CD8-positive, alpha-beta memory T cell (primary cell): ENCODE data around the gene SAT1. TPM values are rescaled to one million over a fixed set of nuclear protein-coding genes. Genes with fewer than 3 reads are reported as not detected.

Source experiments
- CTCF ChIA-PET: fragments of 350-600 bp; sonication (Branson Sonifier 250); formaldehyde crosslinking; loops from one replicate; lab custom pipeline; 2021; ENCODE audit warnings: antibody characterized with exemption; lab: Charles Lee
- POLR2A ChIA-PET: fragments of 350-600 bp; sonication (Branson Sonifier 250); formaldehyde crosslinking; loops from one replicate; lab custom pipeline; 2021; ENCODE audit warnings: antibody characterized with exemption; lab: Charles Lee
- DNase-seq, 5 donors: peaks; one replicate each; pipeline versions ENCODE4 v3.0.0 to v3.0.0-alpha.2; 2020 to 2022; ENCODE audit warnings: mixed read lengths in 1 of 5
- H3K27ac ChIP-seq: one replicate; pipeline ENCODE4 v1.7.0; 2013; ENCODE audit warnings: low read depth, mild to moderate bottlenecking, low read length, moderate library complexity
- H3K27me3 ChIP-seq: 2 replicates; pipeline ENCODE4 v1.7.0; 2013; ENCODE audit warnings: low read length, mild to moderate bottlenecking; ENCODE audit not compliant: insufficient read depth, poor library complexity, severe bottlenecking
- H3K36me3 ChIP-seq: 2 replicates; pipeline ENCODE4 v1.7.0; 2013; ENCODE audit warnings: mild to moderate bottlenecking, low read length, moderate library complexity; ENCODE audit not compliant: insufficient read depth
- H3K4me1 ChIP-seq: 2 replicates; pipeline ENCODE4 v1.7.0; 2013; ENCODE audit warnings: mild to moderate bottlenecking, low read length, moderate library complexity; ENCODE audit not compliant: insufficient read depth
- H3K4me3 ChIP-seq: 2 replicates; pipeline ENCODE4 v1.7.0; 2013; ENCODE audit warnings: mild to moderate bottlenecking, low read length
- H3K9me3 ChIP-seq: 2 replicates; pipeline ENCODE4 v1.7.0; 2013; ENCODE audit warnings: mild to moderate bottlenecking, low read length
- H3K27ac Mint-ChIP-seq, 8 donors: one replicate each; pipeline ENCODE4 v1.8.0; 2020 to 2021; ENCODE audit warnings: mixed read lengths in 8 of 8, mild to moderate bottlenecking in 6 of 8, inconsistent platforms in 3 of 8, moderate library complexity in 3 of 8
- H3K27me3 Mint-ChIP-seq, 2 donors: one replicate each; pipeline ENCODE4 v1.8.0; 2020 to 2021; ENCODE audit warnings: mixed read lengths in 2 of 2, mild to moderate bottlenecking in 1 of 2, moderate library complexity in 1 of 2
- H3K36me3 Mint-ChIP-seq, 3 donors: one replicate each; pipeline ENCODE4 v1.8.0; 2020 to 2021; ENCODE audit warnings: mixed read lengths in 3 of 3, inconsistent platforms in 1 of 3, mild to moderate bottlenecking in 1 of 3
- H3K4me1 Mint-ChIP-seq, 3 donors: one replicate each; pipeline ENCODE4 v1.8.0; 2020 to 2021; ENCODE audit warnings: mixed read lengths in 3 of 3, inconsistent platforms in 1 of 3, mild to moderate bottlenecking in 1 of 3
- H3K4me3 Mint-ChIP-seq, 7 donors: one replicate each; pipeline ENCODE4 v1.8.0; 2020 to 2021; ENCODE audit warnings: mixed read lengths in 7 of 7, mild to moderate bottlenecking in 6 of 7, moderate library complexity in 4 of 7, inconsistent platforms in 2 of 7
- H3K9me3 Mint-ChIP-seq, 5 donors: one replicate each; pipeline ENCODE4 v1.8.0; 2020 to 2022; ENCODE audit warnings: mixed read lengths in 5 of 5, mild to moderate bottlenecking in 3 of 5, moderate library complexity in 2 of 5, inconsistent platforms in 1 of 5
- polyA plus RNA-seq: library from polyadenylated mRNA; unstranded; fragments of 300-500 nt; fragmentation: Illumina TruSeq; gene quantifications from one replicate; pipeline ENCODE4 v1.2.3, GENCODE V29; 2021
- total RNA-seq, 2 experiments: library from RNA; stranded (reverse); gene quantifications; one replicate each; pipeline ENCODE4 v1.2.3, GENCODE V29; 2021

Gene SAT1
- total and polyA plus RNA-seq, 3 experiments from 2014 or later = 40.0 to 113 (median 41.3) TPM

DNA sequence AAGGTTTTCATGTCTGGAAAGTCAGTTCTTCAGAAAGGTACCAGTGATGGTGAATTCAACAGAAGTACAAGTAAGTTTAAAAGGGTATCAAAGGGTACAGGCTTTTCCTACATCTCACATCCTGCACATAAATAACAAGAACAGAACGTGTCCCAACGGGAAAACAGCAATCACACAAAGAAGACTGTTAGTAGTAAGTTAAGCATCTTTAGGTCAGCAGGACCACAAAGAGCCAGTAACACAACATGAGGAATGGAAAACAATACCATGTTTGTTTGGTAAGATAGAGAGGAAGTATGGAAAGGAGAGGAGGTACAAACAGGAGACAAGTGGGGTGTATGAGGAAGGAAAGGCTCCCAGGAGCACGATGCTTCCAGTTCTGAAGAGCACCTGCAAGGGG, 43.2 kb downstream of the SAT1 start:
- Mint-ChIP-seq H3K27me3 (no peaks in the 10 kb centered on the region), H3K27ac (no peak overlapping the region), H3K4me1 (no peaks in the 10 kb centered on the region), H3K4me3 (no peak overlapping the region), H3K36me3 (no peaks in the 10 kb centered on the region), H3K9me3 (no peaks in the 10 kb centered on the region)
- H3K4me1 ChIP-seq = no peaks in the 10 kb centered on the region
- H3K27ac ChIP-seq = no peak overlapping the region
- DNase-seq = no peak
- H3K9me3 ChIP-seq = no peaks in the 10 kb centered on the region
- no peaks in the 10 kb centered on the region for H3K36me3 ChIP-seq
- ChIA-PET POLR2A (no interaction called here), CTCF (no interaction called here)
- H3K27me3 ChIP-seq = no peaks in the 10 kb centered on the region
- no peak overlapping the region for H3K4me3 ChIP-seq

DNA sequence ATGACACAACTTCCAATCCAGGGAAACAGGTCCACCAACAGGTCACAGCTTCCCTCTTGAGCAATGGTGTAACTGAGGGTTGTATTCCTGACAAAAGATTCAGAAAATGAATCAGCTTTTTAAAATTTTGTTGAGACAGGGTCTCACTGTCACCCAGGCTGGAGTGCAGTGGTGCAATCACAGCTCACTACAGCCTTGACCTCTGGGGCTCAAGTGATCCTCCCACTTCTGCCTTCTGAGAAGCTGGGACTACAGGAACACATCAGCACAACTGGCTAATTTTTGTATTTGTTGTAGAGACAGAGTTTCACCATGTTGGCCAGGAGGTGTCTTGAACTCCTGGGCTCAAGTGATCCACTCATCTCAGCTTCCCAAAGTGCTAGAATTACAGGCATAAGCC, 43.7 kb downstream of the SAT1 start:
- DNase-seq = no peak
- H3K4me3 ChIP-seq = no peak overlapping the region
- ChIA-PET CTCF (no interaction called here), POLR2A (no interaction called here)
- H3K27me3 Mint-ChIP-seq = no peaks in the 10 kb centered on the region
- H3K9me3 ChIP-seq = no peaks in the 10 kb centered on the region
- H3K27ac Mint-ChIP-seq = no peak overlapping the region
- H3K4me1 Mint-ChIP-seq = no peaks in the 10 kb centered on the region
- H3K4me1 ChIP-seq = no peaks in the 10 kb centered on the region
- H3K4me3 Mint-ChIP-seq = no peak overlapping the region
- no peaks in the 10 kb centered on the region for H3K36me3 Mint-ChIP-seq
- no peaks in the 10 kb centered on the region for H3K9me3 Mint-ChIP-seq
- no peak overlapping the region for H3K27ac ChIP-seq
- H3K27me3 ChIP-seq = no peaks in the 10 kb centered on the region
- H3K36me3 ChIP-seq = no peaks in the 10 kb centered on the region

DNA sequence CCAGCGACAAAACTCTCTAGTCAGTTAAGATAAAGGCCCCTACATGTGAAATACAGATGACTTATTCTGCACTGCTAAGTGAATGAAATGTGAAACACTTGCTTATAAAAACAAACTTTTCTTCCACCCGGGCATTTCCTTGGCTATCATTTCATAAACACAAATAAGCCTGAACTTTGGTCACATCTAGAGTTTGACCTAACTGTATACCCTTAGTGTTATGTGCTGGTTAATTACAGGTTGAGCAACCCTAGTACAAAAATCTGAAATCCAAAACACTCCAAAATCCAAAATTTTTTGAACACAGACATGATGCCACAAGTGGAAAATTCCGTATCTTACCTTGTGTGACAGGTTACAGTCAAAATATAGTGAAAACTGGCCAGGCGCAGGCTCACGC, 45.9 kb downstream of the SAT1 start:
- Histone ChIP-seq H3K36me3 (no peaks in the 10 kb centered on the region), H3K9me3 (no peaks in the 10 kb centered on the region), H3K4me3 (no peak overlapping the region), H3K27me3 (no peaks in the 10 kb centered on the region), H3K27ac (no peak overlapping the region), H3K4me1 (no peaks in the 10 kb centered on the region)
- DNase-seq = no peak
- peaks cover 0 to 2% (median 2%) of the 10 kb centered on the region in 3 donors for H3K36me3 Mint-ChIP-seq
- no peaks in the 10 kb centered on the region for H3K4me1 Mint-ChIP-seq
- H3K27ac Mint-ChIP-seq = no peak overlapping the region
- H3K9me3 Mint-ChIP-seq = no peaks in the 10 kb centered on the region
- H3K27me3 Mint-ChIP-seq = peaks cover 0 to 3% of the 10 kb centered on the region in 2 donors
- CTCF ChIA-PET = no interaction called here
- H3K4me3 Mint-ChIP-seq = no peak overlapping the region
- POLR2A ChIA-PET = no interaction called here

DNA sequence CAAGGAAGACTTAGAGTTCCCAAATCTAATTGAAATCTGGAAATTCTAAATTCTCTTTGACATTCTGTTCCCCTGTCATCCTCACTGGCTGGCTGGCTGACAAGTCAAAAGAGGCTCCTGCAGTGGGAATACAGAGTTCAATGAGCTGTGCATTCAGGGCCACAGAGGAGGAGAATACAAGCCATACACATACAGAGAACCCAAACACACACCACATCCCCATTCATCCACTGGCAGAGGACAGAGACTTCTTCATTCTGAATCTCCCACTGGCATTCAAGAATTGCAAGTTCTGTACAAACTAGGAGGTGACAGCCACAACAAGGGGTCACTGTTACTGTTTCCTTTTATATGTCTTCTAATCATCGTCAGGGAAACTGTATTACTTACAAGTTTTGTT, 49.7 kb downstream of the SAT1 start:
- no peak for DNase-seq
- no peaks in the 10 kb centered on the region for H3K4me1 Mint-ChIP-seq
- Histone ChIP-seq H3K4me1 (no peaks in the 10 kb centered on the region), H3K36me3 (no peaks in the 10 kb centered on the region), H3K27me3 (no peaks in the 10 kb centered on the region), H3K27ac (no peak overlapping the region), H3K4me3 (no peak overlapping the region), H3K9me3 (no peaks in the 10 kb centered on the region)
- H3K27me3 Mint-ChIP-seq = peaks cover 0 to 3% of the 10 kb centered on the region in 2 donors
- POLR2A ChIA-PET = no interaction called here
- CTCF ChIA-PET = no interaction called here
- peak overlapping the region in 1 of 8 donors; percentile 19 for H3K27ac Mint-ChIP-seq
- H3K9me3 Mint-ChIP-seq = no peaks in the 10 kb centered on the region
- peaks cover 0 to 2% (median 2%) of the 10 kb centered on the region in 3 donors for H3K36me3 Mint-ChIP-seq
- no peak overlapping the region for H3K4me3 Mint-ChIP-seq

Other genes with a start within 250 kb of the SAT1 start
- gene PRDX4, start 115.7 kb upstream of the SAT1 start, total RNA-seq = 10 to 100 TPM; 59.5 to 61.4 TPM
- gene PRDX4, start 115.7 kb upstream of the SAT1 start, polyA plus RNA-seq = 46.7 TPM
- 10 to 100 TPM; 31.1 to 33.9 TPM for gene ACOT9, start 39.9 kb upstream of the SAT1 start, total RNA-seq
- 29.4 TPM for gene ACOT9, start 39.9 kb upstream of the SAT1 start, polyA plus RNA-seq
- 10 to 100 TPM; 38.3 to 42.6 TPM for gene APOO, start 124.8 kb downstream of the SAT1 start, total RNA-seq
- gene APOO, start 124.8 kb downstream of the SAT1 start, polyA plus RNA-seq = 20.0 TPM
- gene CXorf58, start 124.8 kb downstream of the SAT1 start, total RNA-seq = under 1 TPM in 1 of 2 experiments, not detected in 1; 0.11 TPM
- 0.23 TPM for gene CXorf58, start 124.8 kb downstream of the SAT1 start, polyA plus RNA-seq
- 1 to 10 TPM; 8.6 to 8.7 TPM for gene KLHL15, start 244.0 kb downstream of the SAT1 start, total RNA-seq
- 3.6 TPM for gene KLHL15, start 244.0 kb downstream of the SAT1 start, polyA plus RNA-seq